22Rv1 (cell line): ENCODE results near the gene HOXD3.

Experiments
- ZFX ChIP-seq: fragments of 450-650 bp; IDR thresholded peaks from 2 replicates; pipeline ENCODE4 v1.6.1; 2017; ENCODE audit warnings: antibody characterized with exemption, borderline replicate concordance
- TF ChIP-seq, protein P1 (sequence below): fragments of 450-650 bp; IDR thresholded peaks from 2 replicates; pipeline ENCODE4 v1.5.1; 2017; ENCODE audit warnings: mild to moderate bottlenecking

DNA sequence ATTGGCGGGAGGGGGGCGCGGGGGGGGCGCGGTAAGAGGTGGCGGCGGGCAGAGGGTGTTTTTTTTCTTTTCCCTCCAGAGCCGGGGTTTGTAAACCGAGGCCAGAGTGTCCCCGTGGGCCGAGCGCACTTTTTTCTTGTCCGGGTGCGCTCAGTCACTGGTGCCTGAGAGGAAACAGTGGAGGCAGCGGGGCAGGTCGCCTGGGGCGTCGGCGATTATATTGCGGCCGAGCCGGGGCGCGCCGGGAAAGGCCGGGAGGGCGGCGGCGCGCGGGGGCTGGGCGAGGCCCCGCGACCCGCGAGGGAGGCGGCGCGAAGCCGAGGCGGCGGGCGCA, 27.3 kb upstream of the HOXD3 start:
- TF ChIP-seq, protein P1, sequence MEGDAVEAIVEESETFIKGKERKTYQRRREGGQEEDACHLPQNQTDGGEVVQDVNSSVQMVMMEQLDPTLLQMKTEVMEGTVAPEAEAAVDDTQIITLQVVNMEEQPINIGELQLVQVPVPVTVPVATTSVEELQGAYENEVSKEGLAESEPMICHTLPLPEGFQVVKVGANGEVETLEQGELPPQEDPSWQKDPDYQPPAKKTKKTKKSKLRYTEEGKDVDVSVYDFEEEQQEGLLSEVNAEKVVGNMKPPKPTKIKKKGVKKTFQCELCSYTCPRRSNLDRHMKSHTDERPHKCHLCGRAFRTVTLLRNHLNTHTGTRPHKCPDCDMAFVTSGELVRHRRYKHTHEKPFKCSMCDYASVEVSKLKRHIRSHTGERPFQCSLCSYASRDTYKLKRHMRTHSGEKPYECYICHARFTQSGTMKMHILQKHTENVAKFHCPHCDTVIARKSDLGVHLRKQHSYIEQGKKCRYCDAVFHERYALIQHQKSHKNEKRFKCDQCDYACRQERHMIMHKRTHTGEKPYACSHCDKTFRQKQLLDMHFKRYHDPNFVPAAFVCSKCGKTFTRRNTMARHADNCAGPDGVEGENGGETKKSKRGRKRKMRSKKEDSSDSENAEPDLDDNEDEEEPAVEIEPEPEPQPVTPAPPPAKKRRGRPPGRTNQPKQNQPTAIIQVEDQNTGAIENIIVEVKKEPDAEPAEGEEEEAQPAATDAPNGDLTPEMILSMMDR, result no peak
- no peak for TF ChIP-seq ZFX
